ENCODE data around the gene TSPAN9.

- TF ChIP-seq KDM1A (IDR thresholded peaks at IDR 0.05; ENCODE audit: low read depth) (no peak), ELK1 (IDR thresholded peaks at IDR 0.05; ENCODE audit: low read depth, low read length) (no peak)
Measured at GRCh38 chr12:3300833-3301401, 223.7 kb downstream of the TSPAN9 start.
